ENCODE results near the gene SOX6.

Gene SOX6

GRCh38 chr11:16286095-16286494, 70.3 kb downstream of the SOX6 start:
- Histone ChIP-seq H3K4me3 (no peak overlapping the region), H3K4me1 (no peaks in the 10 kb centered on the region), H3K9me3 (no peaks in the 10 kb centered on the region), H3K36me3 (no peaks in the 10 kb centered on the region), H3K27ac (no peak overlapping the region), H4K20me1 (no peaks in the 10 kb centered on the region), H3K9ac (no peak overlapping the region), H3K27me3 (no peaks in the 10 kb centered on the region), H3K4me2 (no peak overlapping the region)
- TF ChIP-seq Cebpa-rat (IDR thresholded peaks at IDR 0.05): no peak

- no peaks in the 10 kb centered on the region for H3K27me3 ChIP-seq
- no peaks in the 10 kb centered on the region for H3K36me3 ChIP-seq
- H3K4me3 ChIP-seq: no peak overlapping the region
- no peak overlapping the region for H3K4me2 ChIP-seq
- no peak overlapping the region for H3K9ac ChIP-seq
- no peaks in the 10 kb centered on the region for H3K4me1 ChIP-seq
- TF ChIP-seq Cebpa-rat (IDR thresholded peaks at IDR 0.05): no peak
- H3K27ac ChIP-seq: no peak overlapping the region
- H4K20me1 ChIP-seq: no peaks in the 10 kb centered on the region
- H3K9me3 ChIP-seq: no peaks in the 10 kb centered on the region
Measured at GRCh38 chr11:16280256-16280682, 76.1 kb downstream of the SOX6 start.

- Histone ChIP-seq H3K27ac (no peak overlapping the region), H3K9ac (no peak overlapping the region), H3K4me2 (no peak overlapping the region)
Measured at GRCh38 chr11:16279524-16279923, 76.8 kb downstream of the SOX6 start.

GRCh38 chr11:16278979-16279378, 77.4 kb downstream of the SOX6 start:
- Histone ChIP-seq H3K9ac (no peak overlapping the region), H3K36me3 (no peaks in the 10 kb centered on the region), H3K4me1 (no peaks in the 10 kb centered on the region), H4K20me1 (no peaks in the 10 kb centered on the region), H3K27ac (no peak overlapping the region), H3K27me3 (no peaks in the 10 kb centered on the region), H3K9me3 (no peaks in the 10 kb centered on the region), H3K4me3 (no peak overlapping the region), H3K4me2 (no peak overlapping the region)
- no peak for TF ChIP-seq Cebpa-rat (IDR thresholded peaks at IDR 0.05)

More at GRCh38 chr11:16279524-16279923, 76.8 kb downstream of the SOX6 start:
- Histone ChIP-seq H4K20me1 (no peaks in the 10 kb centered on the region), H3K27me3 (no peaks in the 10 kb centered on the region), H3K4me3 (no peak overlapping the region), H3K4me1 (no peaks in the 10 kb centered on the region), H3K9me3 (no peaks in the 10 kb centered on the region), H3K36me3 (no peaks in the 10 kb centered on the region)
- TF ChIP-seq Cebpa-rat (IDR thresholded peaks at IDR 0.05): no peak

GRCh38 chr11:16278273-16278672, 78.1 kb downstream of the SOX6 start:
- no peaks in the 10 kb centered on the region for H3K36me3 ChIP-seq
- no peaks in the 10 kb centered on the region for H3K27me3 ChIP-seq
- no peak overlapping the region for H3K4me3 ChIP-seq
- no peaks in the 10 kb centered on the region for H4K20me1 ChIP-seq
- H3K27ac ChIP-seq: no peak overlapping the region
- H3K9me3 ChIP-seq: no peaks in the 10 kb centered on the region
- H3K4me2 ChIP-seq: no peak overlapping the region
- no peaks in the 10 kb centered on the region for H3K4me1 ChIP-seq
- no peak for TF ChIP-seq Cebpa-rat (IDR thresholded peaks at IDR 0.05)
- H3K9ac ChIP-seq: no peak overlapping the region

- no peaks in the 10 kb centered on the region for H3K9me3 ChIP-seq
- no peak for TF ChIP-seq Cebpa-rat (IDR thresholded peaks at IDR 0.05)
- no peaks in the 10 kb centered on the region for H3K4me1 ChIP-seq
- H3K27ac ChIP-seq: no peak overlapping the region
- H3K27me3 ChIP-seq: no peaks in the 10 kb centered on the region
- H3K36me3 ChIP-seq: no peaks in the 10 kb centered on the region
- no peaks in the 10 kb centered on the region for H4K20me1 ChIP-seq
- no peak overlapping the region for H3K4me2 ChIP-seq
- H3K4me3 ChIP-seq: no peak overlapping the region
- H3K9ac ChIP-seq: no peak overlapping the region
Measured at GRCh38 chr11:16276251-16276650, 80.1 kb downstream of the SOX6 start.

- H3K36me3 ChIP-seq: no peaks in the 10 kb centered on the region
- no peaks in the 10 kb centered on the region for H3K4me1 ChIP-seq
- H3K27ac ChIP-seq: no peak overlapping the region
- H4K20me1 ChIP-seq: no peaks in the 10 kb centered on the region
- no peak overlapping the region for H3K4me3 ChIP-seq
- H3K9me3 ChIP-seq: no peaks in the 10 kb centered on the region
- no peak overlapping the region for H3K9ac ChIP-seq
- H3K27me3 ChIP-seq: no peaks in the 10 kb centered on the region
- H3K4me2 ChIP-seq: no peak overlapping the region
- no peak for TF ChIP-seq Cebpa-rat (IDR thresholded peaks at IDR 0.05)
Measured at GRCh38 chr11:16271258-16271657, 85.1 kb downstream of the SOX6 start.

- H3K9ac ChIP-seq: no peak overlapping the region
- no peaks in the 10 kb centered on the region for H3K36me3 ChIP-seq
- H3K27ac ChIP-seq: no peak overlapping the region
Measured at GRCh38 chr11:16266021-16266420, 90.3 kb downstream of the SOX6 start.

GRCh38 chr11:16265022-16265421, 91.3 kb downstream of the SOX6 start:
- Histone ChIP-seq H3K4me1 (no peaks in the 10 kb centered on the region), H3K9me3 (no peaks in the 10 kb centered on the region), H3K27me3 (no peaks in the 10 kb centered on the region), H3K27ac (no peak overlapping the region), H3K4me2 (no peak overlapping the region), H4K20me1 (no peaks in the 10 kb centered on the region), H3K36me3 (no peaks in the 10 kb centered on the region), H3K9ac (no peak overlapping the region), H3K4me3 (no peak overlapping the region)
- TF ChIP-seq Cebpa-rat (IDR thresholded peaks at IDR 0.05): no peak

More at GRCh38 chr11:16266021-16266420, 90.3 kb downstream of the SOX6 start:
- Histone ChIP-seq H4K20me1 (no peaks in the 10 kb centered on the region), H3K9me3 (no peaks in the 10 kb centered on the region), H3K4me2 (no peak overlapping the region), H3K4me1 (no peaks in the 10 kb centered on the region), H3K27me3 (no peaks in the 10 kb centered on the region), H3K4me3 (no peak overlapping the region)
- TF ChIP-seq Cebpa-rat (IDR thresholded peaks at IDR 0.05): no peak

- H3K9ac ChIP-seq: no peak overlapping the region
- H3K4me2 ChIP-seq: no peak overlapping the region
- H3K4me1 ChIP-seq: no peaks in the 10 kb centered on the region
- H4K20me1 ChIP-seq: no peaks in the 10 kb centered on the region
- H3K27ac ChIP-seq: no peak overlapping the region
- H3K36me3 ChIP-seq: no peaks in the 10 kb centered on the region
- no peaks in the 10 kb centered on the region for H3K9me3 ChIP-seq
- no peak for TF ChIP-seq Cebpa-rat (IDR thresholded peaks at IDR 0.05)
- H3K27me3 ChIP-seq: no peaks in the 10 kb centered on the region
- no peak overlapping the region for H3K4me3 ChIP-seq
Measured at GRCh38 chr11:16262645-16262955, 93.7 kb downstream of the SOX6 start.

Measured in BLaER1 (cell line).